ENCODE measurements around the gene ANTXRL. TPM values are rescaled to one million over a fixed set of nuclear protein-coding genes. Genes with fewer than 3 reads are reported as not detected.
A peak's percentile ranks its signal among the peaks of the same experiment; 100 is the strongest.

ANTXRL gene
- total and polyA plus RNA-seq, 2 of the 8 experiments (the other 6 are each of a cell fraction or from before 2014, with no cell fraction given) = not detected

- no peaks in the 10 kb centered on the region for H3K79me2 ChIP-seq (ENCODE audit: control insufficient read depth in 1 of 2, insufficient read depth in 2 of 2, low read length in 2 of 2)
- H2BK20ac ChIP-seq (ENCODE audit: low read length) = peak overlapping the region; percentile 76; the same call in 1 of the 2 replicates
- no peak overlapping the region for H3K4ac ChIP-seq (replicated peaks; ENCODE audit: insufficient read length, low read depth, low read length)
- no peaks in the 10 kb centered on the region for H3K36me3 ChIP-seq (ENCODE audit: control insufficient read depth in 2 of 4, insufficient read depth in 4 of 4, low read length in 3 of 4)
- WGBS, 2 experiments (ENCODE audit: extremely low coverage in 1 of 2, insufficient coverage in 1 of 2, insufficient read length in 1 of 2, insufficient replicate concordance in 2 of 2, low coverage in 1 of 2, low lambda C conversion rate in 2 of 2, missing lambda C conversion rate in 1 of 2) = 2% methylated on average over 77 of the region's 82 CpGs; no CpG with 5 or more reads in 1 of the 2 experiments
- no peak overlapping the region for H4K5ac ChIP-seq (ENCODE audit: insufficient read length, low read depth, low read length)
- H3K9ac ChIP-seq (replicated peaks in 1 of 4; ENCODE audit: extremely low read depth in 1 of 4, low read depth in 3 of 4, low read length in 3 of 4) = peak overlapping the region in 3 of 4 experiments; percentile 6 to 43 (median 20); a peak in 4 of 7 replicates
- H3K9me3 ChIP-seq (ENCODE audit: insufficient read depth in 2 of 2, low read depth in 1 of 2, low read length in 1 of 2) = no peaks in the 10 kb centered on the region
- H3K4me1 ChIP-seq (replicated peaks in 1 of 4; ENCODE audit: control insufficient read depth in 3 of 4, insufficient read depth in 4 of 4, low read length in 3 of 4) = peaks cover 0 to 6% (median under 1%) of the 10 kb centered on the region in 4 experiments; a peak in 5 of 7 replicates
- H2BK5ac ChIP-seq (ENCODE audit: low read depth, low read length) = peak overlapping the region; percentile 84; the same call in 1 of the 2 replicates
- peak overlapping the region; percentile 94 for H4K8ac ChIP-seq (ENCODE audit: extremely low read depth, insufficient read depth, low read length)
- peak overlapping the region; percentile 61; the same call in 1 of the 2 replicates for H2AFZ ChIP-seq (ENCODE audit: low read length)
- peak overlapping the region; percentile 87 to 89 for H3K4me2 ChIP-seq (ENCODE audit: insufficient read depth in 1 of 2, low read depth in 2 of 2, low read length in 2 of 2)
- FAIRE-seq (no peak), DNase-seq (ENCODE audit: low read depth in 1 of 2, low spot score in 2 of 2) (peak; percentile 76 to 92)
- H3K27me3 ChIP-seq (replicated peaks in 1 of 4; ENCODE audit: control insufficient read depth in 3 of 4, extremely low read depth in 1 of 4, insufficient read depth in 3 of 4, low read length in 3 of 4) = peaks cover 16 to 39% (median 37%) of the 10 kb centered on the region in 4 experiments
- ChIA-PET CTCF (ENCODE audit: partially characterized antibody) (interaction anchor here (0.9 to 1.5 kb wide), 2 partner anchors 55 to 1096 kb away, joined by 4 to 10 read pairs; no protein-coding TSS in a partner anchor), POLR2A (ENCODE audit: partially characterized antibody) (interaction anchor here (1.3 to 2.3 kb wide), 2 partner anchors 11 to 1096 kb away, joined by 5 to 18 read pairs; no protein-coding TSS in a partner anchor)
- no peaks in the 10 kb centered on the region for H3K79me1 ChIP-seq (ENCODE audit: low read depth, low read length)
- H3K23ac ChIP-seq (ENCODE audit: insufficient read length) = no peak overlapping the region
- no peaks in the 10 kb centered on the region for H4K20me1 ChIP-seq (replicated peaks in 1 of 2; ENCODE audit: control insufficient read depth in 1 of 2, insufficient read depth in 2 of 2, low read length in 2 of 2)
- no peak overlapping the region for H2BK15ac ChIP-seq (ENCODE audit: low read length)
- H4K91ac ChIP-seq (replicated peaks; ENCODE audit: insufficient read length, low read length) = peak overlapping the region; percentile 30
- peak overlapping the region; percentile 60 to 86 (median 72) for H3K4me3 ChIP-seq (ENCODE audit: extremely low read depth in 1 of 4, insufficient read depth in 2 of 4, low read depth in 3 of 4, low read length in 4 of 4)
- H2BK120ac ChIP-seq (replicated peaks; ENCODE audit: low read depth, low read length) = no peak overlapping the region
- no peak overlapping the region for H3K27ac ChIP-seq (ENCODE audit: low read depth, low read length)
- peak overlapping the region; percentile 89 for H3K18ac ChIP-seq (ENCODE audit: extremely low read depth, low read length)
- peak overlapping the region; percentile 86; the same call in 1 of the 2 replicates for H2BK12ac ChIP-seq (ENCODE audit: low read depth, low read length)
- no peak overlapping the region for H3K56ac ChIP-seq (replicated peaks; ENCODE audit: insufficient read length, low read depth, low read length)
- H3K23me2 ChIP-seq (ENCODE audit: low read depth, low read length) = peaks cover 16% of the 10 kb centered on the region
- H3K14ac ChIP-seq (ENCODE audit: insufficient read length) = no peak overlapping the region
- no peak overlapping the region for H2AK5ac ChIP-seq (ENCODE audit: low read depth, low read length)
- TF ChIP-seq TEAD4 (IDR thresholded peaks at IDR 0.05; ENCODE audit: low read depth, low read length) (no peak), E2F6 (IDR thresholded peaks at IDR 0.05) (peak; percentile 34), ATF3 (IDR thresholded peaks at IDR 0.05; ENCODE audit: insufficient read depth, low read depth, low read length) (no peak), CTCF (IDR thresholded peaks at IDR 0.05; ENCODE audit: control extremely low read depth in 1 of 3, insufficient read depth in 1 of 3, low read depth in 1 of 3, low read length in 3 of 3) (no peak), RFX5 (IDR thresholded peaks at IDR 0.05; ENCODE audit: borderline replicate concordance, low read depth, low read length) (no peak), TBP (IDR thresholded peaks at IDR 0.05; ENCODE audit: low read depth, low read length) (no peak)
Observed at GRCh38 chr10:46284286-46285229, 2.2 kb upstream of the ANTXRL start.

Measured in H1 (cell line).